Measurements from ENCODE around the gene DNM3. TPM values are rescaled to one million over a fixed set of nuclear protein-coding genes. Genes with fewer than 3 reads are reported as not detected.

DNM3 gene
- total RNA-seq, 1 experiment from 2014 or later, result 0.71 TPM

GRCh38 chr1:172168597-172168872 lies 327.2 kb downstream of the DNM3 start:
- no peak for TF ChIP-seq CTCF (conservative IDR thresholded peaks at IDR 0.05; ENCODE audit: low read depth, low read length)
- Histone ChIP-seq H3K9me3 (ENCODE audit: low read depth, low read length, poor library complexity, severe bottlenecking) (no peaks in the 10 kb centered on the region), H3K27ac (ENCODE audit: low read depth, low read length, poor library complexity, severe bottlenecking) (no peak overlapping the region), H3K4me3 (ENCODE audit: low read depth, low read length, poor library complexity, severe bottlenecking) (no peak overlapping the region), H3K4me1 (ENCODE audit: insufficient read depth, low read length, poor library complexity, severe bottlenecking) (peaks cover 19% of the 10 kb centered on the region), H3K36me3 (ENCODE audit: insufficient read depth, low read length, poor library complexity, severe bottlenecking) (no peaks in the 10 kb centered on the region), H3K27me3 (replicated peaks; ENCODE audit: insufficient read depth, low read depth, low read length, poor library complexity) (no peaks in the 10 kb centered on the region)
- ChIA-PET CTCF (no interaction called here), POLR2A (ENCODE audit: low non-redundant PET) (no interaction called here)
- DNase-seq (ENCODE audit: low spot score), result no peak
- no TSS peak for BruUV-seq (replicated peaks)
- intact Hi-C loops (cut with micrococcal nuclease; ENCODE audit: unreplicated experiment), result no loop called here

DNA sequence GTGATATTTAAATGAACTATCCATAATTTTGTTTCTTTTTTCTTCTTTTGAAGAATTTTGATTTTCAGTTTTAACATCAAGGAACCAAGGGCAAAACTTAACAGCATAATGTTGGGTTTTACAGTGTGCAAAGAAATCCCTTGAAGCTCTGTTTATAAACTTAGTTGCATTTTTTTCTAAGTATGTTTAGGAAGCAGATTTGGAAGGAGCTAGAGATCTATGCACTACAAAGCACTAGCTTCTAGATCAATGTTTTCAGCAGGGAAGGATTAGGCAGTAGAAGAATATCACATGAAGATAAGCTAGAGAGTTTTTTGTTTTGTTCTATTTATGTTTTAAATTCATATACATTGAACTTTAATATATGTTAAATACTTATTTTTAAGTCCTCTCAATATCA lies 328.5 kb downstream of the DNM3 start:
- POLR2A ChIA-PET (ENCODE audit: low non-redundant PET), result interaction anchor here (0.6 kb wide), 1 partner anchor 139 kb away, joined by 3 read pairs; no protein-coding TSS in a partner anchor
- Histone ChIP-seq H3K4me3 (ENCODE audit: low read depth, low read length, poor library complexity, severe bottlenecking) (no peak overlapping the region), H3K36me3 (ENCODE audit: insufficient read depth, low read length, poor library complexity, severe bottlenecking) (no peaks in the 10 kb centered on the region), H3K9me3 (ENCODE audit: low read depth, low read length, poor library complexity, severe bottlenecking) (no peaks in the 10 kb centered on the region), H3K27me3 (replicated peaks; ENCODE audit: insufficient read depth, low read depth, low read length, poor library complexity) (no peaks in the 10 kb centered on the region), H3K4me1 (ENCODE audit: insufficient read depth, low read length, poor library complexity, severe bottlenecking) (peaks cover 19% of the 10 kb centered on the region), H3K27ac (ENCODE audit: low read depth, low read length, poor library complexity, severe bottlenecking) (no peak overlapping the region)
- TF ChIP-seq CTCF (conservative IDR thresholded peaks at IDR 0.05; ENCODE audit: low read depth, low read length) (no peak), EZH2 (IDR thresholded peaks at IDR 0.05; ENCODE audit: borderline replicate concordance, low read depth, low read length, poor library complexity, severe bottlenecking) (no peak)
- intact Hi-C loops (cut with micrococcal nuclease; ENCODE audit: unreplicated experiment), result no loop called here
- CTCF ChIA-PET, result no interaction called here
- DNase-seq (ENCODE audit: low spot score), result no peak
- BruUV-seq (replicated peaks), result no TSS peak

GRCh38 chr1:172172352-172172831 lies 331.1 kb downstream of the DNM3 start:
- Histone ChIP-seq H3K9me3 (ENCODE audit: low read depth, low read length, poor library complexity, severe bottlenecking) (no peaks in the 10 kb centered on the region), H3K36me3 (ENCODE audit: insufficient read depth, low read length, poor library complexity, severe bottlenecking) (no peaks in the 10 kb centered on the region)
- intact Hi-C loops (cut with micrococcal nuclease; ENCODE audit: unreplicated experiment), result no loop called here

More at GRCh38 chr1:172172352-172172831, 331.1 kb downstream of the DNM3 start:
- Histone ChIP-seq H3K4me3 (ENCODE audit: low read depth, low read length, poor library complexity, severe bottlenecking) (no peak overlapping the region), H3K4me1 (ENCODE audit: insufficient read depth, low read length, poor library complexity, severe bottlenecking) (peaks cover 19% of the 10 kb centered on the region), H3K27me3 (replicated peaks; ENCODE audit: insufficient read depth, low read depth, low read length, poor library complexity) (no peaks in the 10 kb centered on the region), H3K27ac (ENCODE audit: low read depth, low read length, poor library complexity, severe bottlenecking) (no peak overlapping the region)
- no peak for TF ChIP-seq EZH2 (IDR thresholded peaks at IDR 0.05; ENCODE audit: borderline replicate concordance, low read depth, low read length, poor library complexity, severe bottlenecking)
- TF ChIP-seq CTCF (conservative IDR thresholded peaks at IDR 0.05; ENCODE audit: low read depth, low read length), result no peak
- DNase-seq (ENCODE audit: low spot score), result no peak
- POLR2A ChIA-PET (ENCODE audit: low non-redundant PET), result no interaction called here
- no TSS peak for BruUV-seq (replicated peaks)
- CTCF ChIA-PET, result no interaction called here

Measured in A673 (cell line).